Endometrial microvascular endothelial cells (primary cell): ENCODE measurements around the gene DIS3L. TPM values are rescaled to one million over a fixed set of nuclear protein-coding genes. Genes with fewer than 3 reads are reported as not detected.
"Not testable (repeated sequence)": the region's sequence is repeated elsewhere in the genome, so short reads cannot be mapped to it uniquely, and the experiment has no call there.

ENCODE experiments used
- in situ Hi-C: cut with HindIII; loops from 2 replicates; pipeline ENCODE4 v1.10.0; 2017; ENCODE audit warnings: low sequenced_read_pairs, low pct_unique_long_range_greater_than_20kb; ENCODE audit errors: inconsistent ontology term
- total RNA-seq: library from RNA; depleted of rRNA; stranded (reverse); fragments of >200 nt; gene quantifications from one replicate; pipeline ENCODE4 v1.2.3, GENCODE V29; 2015; ENCODE audit errors: inconsistent ontology term

Gene DIS3L
- total RNA-seq, 1 donor from 2014 or later = 19.7 TPM

DNA sequence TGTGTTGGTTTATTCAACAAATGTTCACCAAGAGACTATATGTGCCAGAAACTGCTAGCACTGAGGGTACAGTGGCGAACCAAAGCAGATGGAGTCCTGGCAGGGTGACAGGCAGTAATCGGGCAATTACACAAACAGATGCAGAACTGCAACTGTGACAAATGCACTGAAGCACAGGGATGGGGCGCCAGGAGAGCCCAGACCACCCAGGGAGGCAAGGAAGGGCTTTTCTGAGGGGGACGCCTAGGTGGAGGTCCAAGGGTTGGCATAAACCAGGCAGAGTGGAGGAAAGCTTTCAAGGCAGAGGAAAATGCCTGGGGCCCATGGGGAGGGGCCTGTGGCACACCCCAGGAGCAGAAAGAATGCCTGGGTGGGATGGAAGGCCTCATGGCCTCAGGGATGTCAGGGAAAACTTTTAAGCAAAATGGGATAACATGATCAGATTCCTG, 5.5 kb downstream of the DIS3L start:
- in situ Hi-C loops = loop anchor here (25.0 kb wide), 1 partner anchor 362 kb away; no protein-coding TSS in a partner anchor

DNA sequence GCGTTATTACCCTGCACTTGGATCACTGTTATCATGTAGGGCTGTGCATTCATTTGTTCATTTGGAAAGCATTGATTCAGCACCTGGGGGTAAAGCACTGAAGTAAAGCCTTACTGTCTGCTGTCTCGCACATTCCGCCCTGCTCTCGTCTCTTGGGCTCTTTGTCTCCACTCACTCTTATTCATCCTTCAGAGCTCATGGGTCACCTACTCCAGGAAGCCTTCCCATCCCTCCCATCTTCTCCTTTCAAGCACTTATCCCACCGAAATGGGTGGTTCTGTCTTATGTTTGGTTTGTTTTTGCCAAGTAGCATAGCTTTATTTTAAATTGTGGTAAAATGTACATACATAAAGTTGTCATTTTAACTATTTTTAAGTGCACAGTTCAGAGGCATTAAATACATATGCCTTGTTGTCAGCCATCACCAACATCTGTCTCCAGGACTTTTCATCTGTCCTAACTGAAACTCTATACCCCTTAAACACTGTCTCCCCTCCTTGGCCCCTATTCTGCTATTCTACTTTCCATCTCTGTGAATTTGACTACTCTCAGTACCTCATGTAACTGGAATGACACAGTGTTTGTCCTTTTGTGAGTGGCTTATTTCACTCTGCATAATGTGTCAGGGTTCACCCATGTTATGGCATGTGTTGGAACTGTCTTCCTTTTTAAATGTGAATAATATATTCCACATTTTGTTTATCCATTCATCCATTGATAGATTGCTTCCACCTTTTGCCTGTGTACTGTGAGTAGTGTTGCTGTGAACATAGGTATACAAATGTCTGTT, 9.3 kb downstream of the DIS3L start:
- in situ Hi-C loops = loop anchor here (25.0 kb wide), 1 partner anchor 110 kb away; no protein-coding TSS in a partner anchor

DNA sequence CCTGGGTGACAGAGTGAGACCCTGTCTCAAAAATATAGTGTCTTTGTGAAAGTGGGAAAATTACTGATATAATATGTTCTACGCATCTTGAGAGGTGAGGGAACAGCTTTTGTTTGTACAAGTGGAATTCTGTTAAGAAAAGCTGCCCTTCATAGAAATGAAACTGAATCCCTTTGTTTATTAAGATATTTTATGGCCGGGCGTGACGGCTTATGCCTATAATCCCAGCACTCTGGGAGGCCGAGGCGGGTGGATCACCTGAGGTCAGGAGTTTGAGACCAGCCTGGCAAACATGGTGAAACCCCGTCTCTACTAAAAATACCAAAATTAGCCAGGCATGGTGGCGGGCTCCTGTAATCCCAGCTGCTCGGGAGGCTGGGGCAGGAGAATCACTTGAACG, 11.1 kb downstream of the DIS3L start:
- in situ Hi-C loops = loop anchor here (25.0 kb wide), 1 partner anchor 108 kb away; no protein-coding TSS in a partner anchor

DNA sequence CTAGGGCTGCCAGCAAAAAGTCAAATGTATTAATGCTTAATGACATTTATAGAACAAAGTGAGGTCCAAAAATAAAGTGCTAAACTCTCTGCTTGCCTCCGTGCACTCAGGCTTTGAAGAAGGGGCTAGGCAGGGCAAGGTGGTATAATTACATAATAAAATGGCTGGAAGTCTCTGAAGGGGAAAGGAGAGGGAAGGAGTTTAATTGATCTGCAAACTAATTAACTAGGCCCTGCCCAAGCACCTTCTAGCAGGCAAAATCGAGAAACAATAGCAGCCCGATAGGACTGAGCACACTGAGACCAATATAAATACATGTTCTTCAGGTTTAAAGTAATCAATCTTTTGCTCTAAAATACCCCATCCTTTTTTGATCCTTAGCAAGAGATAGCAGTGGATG, 13.0 kb downstream of the DIS3L start:
- in situ Hi-C loops = loop anchor here (25.0 kb wide), 1 partner anchor 106 kb away; no protein-coding TSS in a partner anchor

DNA sequence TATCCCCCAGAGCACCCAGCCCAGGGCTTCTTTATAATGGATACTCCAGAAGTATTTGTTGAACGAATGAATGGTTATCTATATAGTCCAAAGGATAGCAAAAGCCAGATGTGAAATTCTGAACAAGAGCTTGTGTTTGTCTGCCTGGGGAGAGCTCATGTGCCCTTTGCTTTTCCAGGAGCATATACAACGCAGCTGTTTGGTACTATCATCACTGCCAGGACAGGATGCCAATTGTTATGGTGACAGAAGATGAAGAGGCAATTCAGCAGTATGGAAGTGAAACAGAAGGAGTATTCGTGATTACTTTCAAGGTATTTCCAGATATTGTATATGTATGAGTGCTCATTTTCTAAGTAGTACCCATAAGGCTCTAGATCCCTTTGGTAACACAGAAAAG, 15.2 kb downstream of the DIS3L start:
- in situ Hi-C loops = loop anchor here (25.0 kb wide), 1 partner anchor 104 kb away; no protein-coding TSS in a partner anchor

DNA sequence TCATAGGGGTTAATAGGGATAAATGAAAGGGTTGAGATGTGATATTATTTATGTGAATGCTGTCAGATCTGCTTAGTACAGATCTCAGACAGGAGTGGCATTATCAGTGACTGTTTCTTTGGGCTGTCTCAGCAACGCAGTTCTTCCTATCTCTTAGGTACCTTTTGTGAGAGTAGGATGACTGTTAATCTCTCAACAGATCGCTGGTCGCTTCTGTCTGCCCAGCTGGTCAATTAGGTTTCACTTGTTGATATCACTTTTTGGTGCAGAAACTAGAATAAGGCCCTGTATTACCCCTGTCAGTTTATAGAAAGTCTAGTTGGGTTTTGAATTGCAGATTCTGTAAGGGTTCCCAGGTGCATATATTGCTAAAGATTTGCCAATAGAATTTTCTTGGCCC, 16.5 kb downstream of the DIS3L start:
- in situ Hi-C loops = loop anchor here (10.0 to 25.0 kb wide), 2 partner anchors 102 to 185 kb away; partner anchors contain the start of gene SNAPC5

DNA sequence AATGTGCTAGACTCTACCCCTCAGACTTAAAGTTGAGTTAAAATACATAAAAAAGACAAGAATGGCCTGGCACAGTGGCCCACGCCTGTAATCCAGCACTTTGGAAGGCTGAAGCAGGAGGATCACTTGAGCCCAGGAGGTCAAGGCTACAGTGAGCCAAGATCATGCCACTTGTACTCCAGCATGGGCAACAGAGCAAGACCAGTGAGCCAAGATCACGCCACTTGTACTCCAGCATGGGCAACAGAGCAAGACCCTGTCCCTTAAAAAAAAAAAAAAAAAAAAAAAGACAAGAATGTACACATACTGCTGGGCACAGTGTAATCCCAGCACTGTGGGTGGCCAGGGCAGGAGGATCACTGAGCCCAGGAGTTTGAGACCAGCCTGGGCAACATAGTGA, 17.4 kb downstream of the DIS3L start:
- in situ Hi-C loops = loop anchor here (10.0 to 25.0 kb wide), 2 partner anchors 102 to 184 kb away; partner anchors contain the start of gene SNAPC5

DNA sequence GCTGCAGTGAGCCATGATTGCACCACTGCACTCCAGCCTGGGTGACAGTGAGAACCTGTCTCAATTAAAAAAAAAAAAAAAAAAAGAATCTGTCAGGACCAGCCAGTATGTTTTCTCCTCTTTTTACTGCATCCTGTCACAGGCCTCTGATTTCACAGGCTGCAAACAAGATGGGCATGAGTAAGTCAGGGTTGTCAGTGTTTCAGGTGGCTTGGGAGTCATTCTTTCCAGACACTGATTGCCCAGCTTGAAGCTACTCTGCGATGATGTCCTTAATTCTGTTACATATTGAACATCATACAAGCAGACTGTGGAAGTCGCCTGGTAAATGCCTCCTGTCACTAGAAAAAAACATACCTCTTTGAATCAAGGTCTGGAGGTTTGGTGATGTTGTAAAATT, 18.8 kb downstream of the DIS3L start:
- in situ Hi-C loops = loop anchor here (10.0 to 25.0 kb wide), 2 partner anchors 100 to 183 kb away; partner anchors contain the start of gene SNAPC5

DNA sequence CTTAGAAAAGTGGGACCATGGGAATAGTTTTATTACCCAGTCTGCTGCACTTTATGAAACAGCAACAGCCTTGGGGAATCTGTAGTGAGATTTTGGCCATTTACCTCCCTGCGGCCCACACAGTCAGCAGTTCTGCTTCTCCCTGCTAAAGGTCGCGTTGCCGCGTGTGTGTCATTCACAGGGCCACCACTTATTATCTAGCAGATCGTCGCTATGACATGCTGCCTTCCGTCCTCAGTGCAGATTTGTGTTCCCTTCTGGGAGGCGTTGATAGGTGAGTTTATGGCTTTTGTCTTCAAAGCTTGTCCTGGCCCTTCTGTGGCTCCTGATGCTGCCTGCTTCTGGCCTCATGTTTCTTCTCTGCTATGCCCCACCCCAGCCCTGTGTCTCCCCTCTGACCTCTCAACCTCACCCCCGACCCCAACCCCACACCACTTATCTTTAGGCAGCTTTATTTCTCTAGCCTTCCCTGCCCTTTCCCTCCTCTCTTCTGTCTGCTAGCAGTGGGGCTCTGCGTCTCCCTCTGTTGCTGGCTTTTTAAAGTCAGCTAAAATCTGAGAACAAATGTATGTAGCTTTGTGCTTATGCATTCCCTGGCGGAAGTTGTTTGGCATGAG, 30.1 kb downstream of the DIS3L start:
- in situ Hi-C loops = loop anchor here (25.0 kb wide), 1 partner anchor 89 kb away; no protein-coding TSS in a partner anchor

DNA sequence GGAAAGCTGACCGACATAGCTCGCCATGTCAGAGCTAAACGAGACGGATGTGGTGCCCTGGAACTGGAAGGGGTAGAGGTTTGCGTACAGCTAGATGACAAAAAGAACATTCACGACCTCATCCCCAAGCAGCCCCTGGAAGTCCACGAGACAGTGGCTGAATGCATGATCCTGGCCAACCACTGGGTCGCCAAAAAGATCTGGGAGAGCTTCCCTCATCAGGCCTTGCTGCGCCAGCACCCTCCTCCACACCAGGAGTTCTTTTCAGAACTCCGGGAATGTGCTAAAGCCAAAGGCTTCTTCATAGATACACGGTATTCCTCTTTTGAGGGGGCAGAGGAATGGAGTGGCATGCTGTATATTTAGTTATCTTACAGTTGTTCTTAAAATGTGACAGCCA, 32.7 kb downstream of the DIS3L start:
- in situ Hi-C loops = no loop called here

DNA sequence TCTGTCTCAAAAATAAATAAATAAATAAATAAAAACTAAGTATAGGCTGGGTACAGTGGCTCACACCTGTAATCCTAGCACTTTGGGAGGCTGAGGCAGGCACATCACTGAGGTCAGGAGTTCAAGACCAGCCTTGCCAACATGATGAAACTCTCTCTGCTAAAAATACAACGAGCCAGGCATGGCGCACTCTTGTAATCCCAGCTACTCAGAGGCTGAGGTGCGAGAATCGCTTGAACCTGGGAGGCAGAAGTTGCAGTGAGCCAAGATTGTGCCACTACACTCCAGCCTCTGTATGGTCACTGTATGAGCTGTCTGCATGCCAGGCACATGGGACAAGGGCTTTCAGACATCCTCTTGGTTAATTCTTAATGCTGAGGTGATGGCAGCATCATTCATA, 34.4 kb downstream of the DIS3L start:
- in situ Hi-C loops = no loop called here

DNA sequence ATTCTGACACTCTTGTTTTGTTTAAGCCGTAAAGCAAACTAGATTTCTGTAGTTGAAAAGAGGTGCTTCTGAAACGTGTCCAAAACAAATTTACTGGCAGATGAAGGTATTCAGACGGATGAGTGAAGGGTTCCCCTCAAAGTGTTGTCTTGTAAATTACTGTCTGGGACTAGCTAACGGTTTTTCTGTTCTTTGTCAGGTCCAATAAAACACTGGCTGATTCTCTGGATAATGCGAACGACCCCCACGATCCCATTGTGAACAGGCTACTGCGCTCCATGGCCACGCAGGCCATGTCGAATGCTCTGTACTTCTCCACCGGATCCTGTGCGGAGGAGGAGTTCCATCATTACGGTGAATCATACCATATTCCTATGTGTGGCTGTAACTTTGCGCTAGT, 35.4 kb downstream of the DIS3L start:
- in situ Hi-C loops = no loop called here

DNA sequence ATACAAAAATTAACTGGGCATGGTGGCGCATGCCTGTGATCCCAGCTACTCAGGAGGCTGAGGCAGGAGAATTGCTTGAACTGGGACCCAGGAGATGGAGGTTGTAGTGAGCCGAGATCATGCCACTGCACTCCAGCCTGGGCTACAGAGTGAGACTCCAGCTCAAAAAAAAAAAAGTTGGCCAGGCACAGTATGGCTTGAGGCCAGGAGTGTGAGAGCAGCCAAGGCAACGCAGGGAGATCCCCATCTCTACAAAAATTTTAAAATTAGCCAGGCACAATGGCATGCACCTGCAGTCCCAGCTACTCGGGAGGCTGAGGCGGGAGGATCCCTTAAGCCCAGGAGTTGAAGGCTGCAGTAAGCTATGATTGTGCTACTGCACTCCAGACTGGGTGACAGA, 55.2 kb downstream of the DIS3L start:
- in situ Hi-C loops = not testable (repeated sequence)

DNA sequence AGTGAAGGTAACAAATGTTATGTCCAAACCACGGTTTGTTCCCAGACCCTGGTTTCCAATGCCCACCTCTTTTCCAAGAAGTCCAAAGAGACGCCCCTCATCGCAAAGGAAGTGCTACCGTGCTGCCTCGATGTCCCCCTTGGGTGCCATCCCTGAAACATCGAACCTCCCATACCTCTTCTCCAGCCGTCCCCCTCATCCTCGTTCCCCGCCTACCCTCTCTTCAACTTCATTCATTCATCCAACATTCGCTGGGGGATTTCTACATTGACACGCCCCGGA, 62.6 kb downstream of the DIS3L start:
- in situ Hi-C loops = no loop called here

DNA sequence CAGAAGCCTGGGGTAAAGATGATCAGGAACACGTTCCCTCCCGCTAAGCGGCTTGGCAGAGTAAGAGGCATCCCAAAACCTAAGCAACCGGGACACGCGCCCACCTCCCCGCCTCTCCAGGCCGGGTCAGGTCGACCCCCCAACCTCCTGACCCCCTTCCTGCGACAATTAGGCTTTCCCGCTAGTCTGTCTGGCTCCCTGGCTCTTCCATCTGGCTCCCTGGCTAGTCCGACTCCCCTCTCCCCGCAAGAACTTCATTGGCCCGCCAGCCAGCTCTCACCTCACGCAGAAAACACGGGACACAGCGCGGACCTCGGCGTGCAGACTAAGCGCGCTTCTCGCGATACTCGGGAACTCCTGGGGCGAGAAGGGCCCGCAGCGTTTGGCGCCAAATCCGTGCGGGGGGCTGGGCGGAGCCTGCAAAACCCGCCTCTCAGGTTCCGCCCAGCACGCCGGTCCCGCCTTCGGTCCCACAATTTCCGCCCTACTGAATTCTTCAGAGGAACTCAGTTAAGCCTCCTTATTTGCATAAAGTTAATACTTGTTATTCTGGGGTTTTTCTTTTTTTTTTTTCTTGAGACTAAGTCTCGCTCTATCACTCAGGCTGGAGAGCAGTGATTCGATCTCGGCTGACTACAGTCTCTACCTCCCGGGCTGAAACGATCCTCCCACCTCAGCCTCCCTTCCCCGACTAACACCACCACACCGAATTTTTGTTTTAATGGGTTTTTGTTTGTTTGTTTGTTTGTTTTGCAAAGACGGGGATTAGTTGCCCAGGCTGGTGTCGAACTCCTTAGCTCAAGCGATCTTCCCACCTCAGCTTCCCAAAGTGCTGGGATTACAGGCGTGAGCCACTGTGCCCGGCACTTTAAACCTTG, 63.2 kb downstream of the DIS3L start, which contains the start of gene TIPIN:
Gene TIPIN, minus strand, starts transcription at position 327 of the 878 bp plus-strand sequence. CDS start 3,738 bp downstream, outside the sequence.
- in situ Hi-C loops = no loop called here

DNA sequence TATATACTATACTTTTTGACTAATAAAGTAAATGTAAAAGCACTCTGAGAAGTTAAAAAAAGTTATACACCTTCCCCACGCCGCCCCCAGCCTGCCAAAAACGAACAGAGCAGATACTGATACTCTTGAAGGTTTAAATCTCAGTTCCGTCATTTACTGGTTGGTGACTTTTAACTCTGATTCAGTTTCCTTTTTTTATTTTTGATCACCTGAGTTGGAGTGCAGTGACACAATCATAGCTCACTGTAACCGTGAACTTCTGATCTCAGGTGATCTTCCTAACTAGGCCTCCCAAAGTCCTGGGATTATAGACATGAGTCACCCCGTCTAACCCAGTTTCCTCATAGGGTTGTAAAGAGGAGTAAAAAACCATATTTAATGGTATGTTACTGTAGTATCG, 66.4 kb downstream of the DIS3L start:
- in situ Hi-C loops = no loop called here

DNA sequence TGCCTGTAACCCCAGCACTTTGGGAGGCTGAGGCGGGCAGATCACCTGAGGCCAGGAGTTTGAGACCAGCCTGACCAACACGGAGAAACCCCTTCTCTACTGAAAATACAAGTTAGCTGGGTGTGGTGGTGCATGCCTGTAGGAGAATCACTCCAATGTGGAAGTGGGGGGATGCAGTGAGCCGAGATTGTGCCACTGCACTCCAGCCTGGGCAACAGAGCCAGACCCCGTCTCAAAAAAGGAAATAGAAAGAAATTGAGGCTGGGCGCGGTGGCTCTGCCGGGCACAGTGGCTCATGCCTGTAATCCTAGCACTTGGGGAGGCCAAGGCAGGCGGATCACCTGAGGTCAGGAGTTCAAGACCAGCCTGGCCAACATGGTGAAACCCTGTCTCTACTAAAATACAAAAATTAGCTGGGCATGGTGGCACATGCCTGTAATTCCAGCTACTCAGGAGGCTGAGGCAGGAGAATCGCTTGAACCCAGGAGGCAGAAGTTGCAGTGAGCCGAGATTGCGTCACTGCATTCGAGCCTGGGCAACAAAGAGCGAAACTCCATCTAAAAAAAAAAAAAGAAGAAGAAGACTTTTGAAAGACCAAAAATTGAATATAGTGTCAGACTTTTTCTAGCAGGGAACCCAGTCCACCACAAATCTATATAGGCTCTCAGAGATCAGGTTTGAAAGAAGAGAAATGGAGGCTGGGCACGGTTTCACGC, 68.5 kb downstream of the DIS3L start:
- in situ Hi-C loops = not testable (repeated sequence)

DNA sequence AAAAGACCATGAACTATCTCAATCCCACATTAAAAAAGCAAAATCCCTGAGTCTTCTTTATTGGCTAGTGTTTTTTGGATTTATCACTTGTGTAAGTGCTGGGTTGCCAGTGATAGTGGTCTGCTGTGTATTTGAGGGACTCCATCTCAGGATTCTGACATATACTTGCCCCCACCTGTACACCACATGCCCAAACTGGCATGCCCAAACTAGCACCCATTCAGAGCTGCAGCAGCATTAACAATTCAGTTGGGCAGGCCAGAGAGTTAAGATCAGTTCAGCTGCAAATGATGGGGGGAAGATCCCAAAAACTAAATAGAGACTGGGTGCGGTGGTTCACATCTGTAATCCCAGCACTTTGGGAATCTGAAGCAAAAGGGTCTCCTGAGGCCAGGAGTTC, 69.4 kb downstream of the DIS3L start:
- in situ Hi-C loops = no loop called here
